NT2/D1 (cell line): Measurements from ENCODE around the gene SP100.

Experiments
- YY1 ChIP-seq: IDR thresholded peaks from 2 replicates; pipeline ENCODE4 v1.6.1; 2011; ENCODE audit not compliant: insufficient read length, insufficient read depth
- ZNF274 ChIP-seq: IDR thresholded peaks from 2 replicates; pipeline ENCODE4 v1.6.1; 2011; ENCODE audit warnings: mild to moderate bottlenecking, low read depth, low read length

- no peak for TF ChIP-seq ZNF274
- TF ChIP-seq YY1, result no peak
Observed at GRCh38 chr2:230383453-230383852, 32.5 kb upstream of the SP100 start.
